Esophagus muscularis mucosa (tissue), 4 donors: Measurements from ENCODE around the gene HS3ST4.

Experiments
- CTCF ChIP-seq, 3 experiments: fragments of 200-600 bp in 2 of 3; fragments of 450-650 bp in 1 of 3; sonication (generic) in 2 of 3; IDR thresholded peaks; one replicate each; pipeline ENCODE4 v1.5.1; 2017 to 2019; ENCODE audit warnings: antibody characterized with exemption in 3 of 3, mild to moderate bottlenecking in 2 of 3, moderate library complexity in 1 of 3
- EP300 ChIP-seq: sonication (generic); formaldehyde crosslinking; IDR thresholded peaks from one replicate; pipeline ENCODE4 v1.6.1; 2017; ENCODE audit warnings: antibody characterized with exemption
- POLR2A ChIP-seq: fragments of 450-650 bp; IDR thresholded peaks from one replicate; pipeline ENCODE4 v1.6.1; 2017; ENCODE audit warnings: antibody characterized with exemption, moderate library complexity, mild to moderate bottlenecking, low read depth
- POLR2AphosphoS5 ChIP-seq, 2 donors: sonication (generic); formaldehyde crosslinking; IDR thresholded peaks; one replicate each; pipeline ENCODE4 v1.6.1; 2017; ENCODE audit warnings: antibody characterized with exemption in 2 of 2

- TF ChIP-seq CTCF (IDR thresholded peaks at IDR 0.05) (no peak), POLR2A (no peak), POLR2AphosphoS5 (IDR thresholded peaks at IDR 0.05) (no peak), EP300 (no peak)
Measured at GRCh38 chr16:26078716-26079355, 387.1 kb downstream of the HS3ST4 start.
